ENCODE results near the gene RBPJ. TPM values are rescaled to one million over a fixed set of nuclear protein-coding genes. Genes with fewer than 3 reads are reported as not detected.

Gene RBPJ
- total RNA-seq, 4 donors from 2014 or later, result 94.1 to 129 (median 113) TPM

GRCh38 chr4:26413582-26413981 is 92.8 kb downstream of the RBPJ start:
- DNase-seq (ENCODE audit: low spot score), result no peak
- ATAC-seq (ENCODE audit: low FRiP score), result no peak
- TF ChIP-seq CTCF (IDR thresholded peaks at IDR 0.05), result no peak

- DNase-seq (ENCODE audit: low spot score) (no peak), ATAC-seq (ENCODE audit: low FRiP score) (no peak)
Measured at GRCh38 chr4:26418107-26418506, 97.3 kb downstream of the RBPJ start.

GRCh38 chr4:26418850-26419249 is 98.0 kb downstream of the RBPJ start:
- ATAC-seq (ENCODE audit: low FRiP score) (no peak), DNase-seq (ENCODE audit: low spot score) (no peak)
- TF ChIP-seq CTCF (IDR thresholded peaks at IDR 0.05), result no peak

More at GRCh38 chr4:26418107-26418506, 97.3 kb downstream of the RBPJ start:
- no peak for TF ChIP-seq CTCF (IDR thresholded peaks at IDR 0.05)

GRCh38 chr4:26420438-26420837 is 99.6 kb downstream of the RBPJ start:
- DNase-seq (ENCODE audit: low spot score) (no peak), ATAC-seq (ENCODE audit: low FRiP score) (no peak)
- TF ChIP-seq CTCF (IDR thresholded peaks at IDR 0.05), result no peak

- ATAC-seq (ENCODE audit: low FRiP score), result no peak
- no peak for DNase-seq (ENCODE audit: low spot score)
Measured at GRCh38 chr4:26420913-26421312, 100.1 kb downstream of the RBPJ start.

GRCh38 chr4:26424153-26424552 is 103.3 kb downstream of the RBPJ start:
- ATAC-seq (ENCODE audit: low FRiP score), result no peak
- DNase-seq (ENCODE audit: low spot score), result no peak
- no peak for TF ChIP-seq CTCF (IDR thresholded peaks at IDR 0.05)

More at GRCh38 chr4:26420913-26421312, 100.1 kb downstream of the RBPJ start:
- TF ChIP-seq CTCF (IDR thresholded peaks at IDR 0.05), result no peak

- no peak for TF ChIP-seq CTCF (IDR thresholded peaks at IDR 0.05)
- DNase-seq (ENCODE audit: low spot score) (no peak), ATAC-seq (ENCODE audit: low FRiP score) (no peak)
Measured at GRCh38 chr4:26424838-26425237, 104.0 kb downstream of the RBPJ start.
